SU-DHL-6 (cell line): Measurements from ENCODE around the gene MLLT10.

Experiments used
- CTCF ChIP-seq: fragments of 200-600 bp; sonication (generic); IDR thresholded peaks from one replicate; pipeline ENCODE4 v1.5.1; 2017; ENCODE audit warnings: antibody characterized with exemption, mild to moderate bottlenecking, low read length, moderate library complexity; ENCODE audit not compliant: insufficient read depth, poor library complexity, severe bottlenecking
- EZH2phosphoT487 ChIP-seq: fragments of 200-600 bp; sonication (generic), shearing (Covaris generic); conservative IDR thresholded peaks from 2 replicates; pipeline ENCODE4 v1.6.1; 2018; ENCODE audit warnings: mild to moderate bottlenecking, antibody characterized with exemption, low read length, moderate library complexity, mixed read lengths

- TF ChIP-seq CTCF = no peak
- TF ChIP-seq EZH2phosphoT487 = no peak
Observed at GRCh38 chr10:21624951-21625350, 90.9 kb downstream of the MLLT10 start.
